Neural crest cell (in vitro differentiated cells): ENCODE data around the gene EYS. TPM values are rescaled to one million over a fixed set of nuclear protein-coding genes. Genes with fewer than 3 reads are reported as not detected.

Experiments used
- DNase-seq: peaks from one replicate; pipeline ENCODE4 v3.0.0; 2021; ENCODE audit warnings: low read depth, mixed read lengths, low spot score
- H3K27ac Mint-ChIP-seq: one replicate; pipeline ENCODE4 v1.8.0; 2021; ENCODE audit warnings: mild to moderate bottlenecking, mixed read lengths; ENCODE audit not compliant: unreplicated experiment
- H3K27me3 Mint-ChIP-seq: 2 replicates; pipeline ENCODE4 v1.8.0; 2021; ENCODE audit warnings: low read depth, mild to moderate bottlenecking, mixed read lengths
- H3K36me3 Mint-ChIP-seq: 2 replicates; pipeline ENCODE4 v1.8.0; 2021; ENCODE audit warnings: low read depth, mild to moderate bottlenecking, mixed read lengths
- H3K4me1 Mint-ChIP-seq: 2 replicates; pipeline ENCODE4 v1.8.0; 2021; ENCODE audit warnings: mixed read lengths
- H3K4me3 Mint-ChIP-seq: one replicate; pipeline ENCODE4 v1.8.0; 2021; ENCODE audit warnings: mild to moderate bottlenecking, mixed read lengths
- H3K9me3 Mint-ChIP-seq: 2 replicates; pipeline ENCODE4 v1.8.0; 2021; ENCODE audit warnings: mixed read lengths
- CTCF ChIP-seq: fragments of 200-600 bp; sonication (generic); conservative IDR thresholded peaks from 2 replicates; pipeline ENCODE4 v1.5.0; 2021; ENCODE audit warnings: antibody characterized with exemption, mild to moderate bottlenecking
- total RNA-seq: library from RNA; stranded (reverse); gene quantifications from 2 replicates; pipeline ENCODE4 v1.2.1, GENCODE V29; 2021

The EYS gene
- total RNA-seq, 1 donor from 2014 or later: 0.40 TPM

- Mint-ChIP-seq H3K27ac (no peak overlapping the region), H3K4me3 (no peak overlapping the region)
- no peak for TF ChIP-seq CTCF
Measured at GRCh38 chr6:64347411-64347810, 1359.6 kb downstream of the EYS start.

GRCh38 chr6:64335195-64335594, 1371.8 kb downstream of the EYS start:
- Mint-ChIP-seq H3K36me3 (no peaks in the 10 kb centered on the region), H3K27me3 (no peaks in the 10 kb centered on the region), H3K4me3 (no peak overlapping the region), H3K9me3 (peaks cover 17% of the 10 kb centered on the region), H3K27ac (no peak overlapping the region), H3K4me1 (no peaks in the 10 kb centered on the region)
- no peak for DNase-seq
- no peak for TF ChIP-seq CTCF

More at GRCh38 chr6:64347411-64347810, 1359.6 kb downstream of the EYS start:
- DNase-seq: no peak
- Mint-ChIP-seq H3K27me3 (no peaks in the 10 kb centered on the region), H3K4me1 (no peaks in the 10 kb centered on the region), H3K9me3 (no peaks in the 10 kb centered on the region), H3K36me3 (peaks cover 3% of the 10 kb centered on the region)

GRCh38 chr6:64334636-64335035, 1372.4 kb downstream of the EYS start:
- H3K27me3 Mint-ChIP-seq: no peaks in the 10 kb centered on the region
- no peaks in the 10 kb centered on the region for H3K4me1 Mint-ChIP-seq
- DNase-seq: no peak
- H3K36me3 Mint-ChIP-seq: no peaks in the 10 kb centered on the region
- no peak overlapping the region for H3K27ac Mint-ChIP-seq
- peaks cover 16% of the 10 kb centered on the region for H3K9me3 Mint-ChIP-seq
- no peak overlapping the region for H3K4me3 Mint-ChIP-seq
- no peak for TF ChIP-seq CTCF

- Mint-ChIP-seq H3K36me3 (no peaks in the 10 kb centered on the region), H3K9me3 (peaks cover 3% of the 10 kb centered on the region), H3K4me1 (no peaks in the 10 kb centered on the region), H3K27me3 (no peaks in the 10 kb centered on the region), H3K27ac (no peak overlapping the region), H3K4me3 (no peak overlapping the region)
- TF ChIP-seq CTCF: peak; percentile 78
- DNase-seq: peak; percentile 78
Measured at GRCh38 chr6:64330694-64331307, 1376.2 kb downstream of the EYS start.

- H3K4me3 Mint-ChIP-seq: no peak overlapping the region
Measured at GRCh38 chr6:64326939-64327338, 1380.1 kb downstream of the EYS start.

More at GRCh38 chr6:64326939-64327338, 1380.1 kb downstream of the EYS start:
- Mint-ChIP-seq H3K9me3 (peaks cover 5% of the 10 kb centered on the region), H3K27me3 (no peaks in the 10 kb centered on the region), H3K4me1 (no peaks in the 10 kb centered on the region), H3K27ac (no peak overlapping the region), H3K36me3 (no peaks in the 10 kb centered on the region)
- TF ChIP-seq CTCF: no peak
- DNase-seq: no peak
